Measurements from ENCODE around the gene AFDN.

DNA sequence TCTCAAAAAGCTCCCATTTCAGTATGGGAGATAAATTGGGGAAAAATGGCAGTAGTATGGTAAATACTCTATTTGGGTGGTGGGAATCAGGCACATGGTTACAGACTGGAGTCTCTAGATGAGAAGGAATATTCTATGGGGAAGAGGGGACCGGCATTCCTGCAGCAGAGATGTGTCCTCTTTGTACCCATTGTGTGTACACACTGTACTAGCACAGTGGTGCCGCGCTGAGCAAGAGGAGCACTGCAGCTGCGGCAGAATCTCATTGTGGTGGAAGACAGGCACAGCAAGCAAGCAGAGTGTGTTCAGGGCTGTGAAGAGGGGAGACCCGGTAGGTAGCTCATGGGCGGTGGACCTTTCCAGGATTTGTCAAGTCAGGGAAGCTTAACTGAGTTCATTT lies 13.0 kb downstream of the AFDN start:
- no peak for TF ChIP-seq CTCF (IDR thresholded peaks at IDR 0.05)
- TF ChIP-seq POLR2AphosphoS5 (IDR thresholded peaks at IDR 0.05): no peak
- no peak for TF ChIP-seq POLR2A (IDR thresholded peaks at IDR 0.05)
